Smooth muscle cell (in vitro differentiated cells): ENCODE measurements around the gene NES. TPM values are rescaled to one million over a fixed set of nuclear protein-coding genes. Genes with fewer than 3 reads are reported as not detected.

Experiments
- DNase-seq: peaks from one replicate; lab custom pipeline; 2025; ENCODE audit not compliant: unreplicated experiment; lab: John Stamatoyannopoulos, UW
- H2AFZ ChIP-seq: fragments of 200-600 bp; sonication (generic); 2 replicates; pipeline ENCODE4 v1.6.0; 2016; ENCODE audit warnings: antibody characterized with exemption, low read depth, mild to moderate bottlenecking
- H3F3A ChIP-seq: fragments of 200-600 bp; sonication (generic); 2 replicates; pipeline ENCODE4 v1.6.0; 2017; ENCODE audit warnings: antibody characterized with exemption, low read depth
- H3K27ac ChIP-seq: fragments of 200-600 bp; sonication (generic); 2 replicates; pipeline ENCODE4 v1.5.1; 2016; ENCODE audit warnings: low read depth, mild to moderate bottlenecking
- H3K27me3 ChIP-seq: fragments of 200-600 bp; sonication (generic); 2 replicates; pipeline ENCODE4 v1.6.1; 2016; ENCODE audit warnings: low read depth, mild to moderate bottlenecking
- H3K36me3 ChIP-seq: fragments of 200-600 bp; sonication (generic); 2 replicates; pipeline ENCODE4 v1.5.1; 2016; ENCODE audit warnings: low read depth
- H3K4me1 ChIP-seq: fragments of 200-600 bp; sonication (generic); 2 replicates; pipeline ENCODE4 v1.5.1; 2016; ENCODE audit warnings: low read depth
- H3K4me2 ChIP-seq: fragments of 200-600 bp; sonication (generic); 2 replicates; pipeline ENCODE4 v1.6.0; 2016; ENCODE audit warnings: mild to moderate bottlenecking
- H3K4me3 ChIP-seq: fragments of 200-600 bp; sonication (generic); 2 replicates; pipeline ENCODE4 v1.5.1; 2016; ENCODE audit warnings: mild to moderate bottlenecking
- H3K79me2 ChIP-seq: fragments of 200-600 bp; sonication (generic); 2 replicates; pipeline ENCODE4 v1.6.0; 2016; ENCODE audit warnings: low read depth, mild to moderate bottlenecking
- H3K9ac ChIP-seq: fragments of 200-600 bp; sonication (generic); 2 replicates; pipeline ENCODE4 v1.6.0; 2016; ENCODE audit warnings: low read depth
- H3K9me3 ChIP-seq: fragments of 200-600 bp; sonication (generic); replicated peaks from 2 replicates; pipeline ENCODE4 v1.5.1; 2016; ENCODE audit warnings: low read depth
- H4K20me1 ChIP-seq: fragments of 200-600 bp; sonication (generic); 2 replicates; pipeline ENCODE4 v1.6.0; 2016; ENCODE audit warnings: low read depth
- CTCF ChIP-seq: fragments of 200-600 bp; sonication (generic); IDR thresholded peaks from 2 replicates; pipeline ENCODE4 v1.5.1; 2017; ENCODE audit warnings: borderline replicate concordance, mild to moderate bottlenecking, antibody characterized with exemption; ENCODE audit not compliant: insufficient read depth, poor library complexity, severe bottlenecking
- WGBS: methylation state at CpG from one replicate; pipeline ENCODE4 v1.1.7; 2016; ENCODE audit warnings: low lambda C conversion rate; 5-methylcytosine and 5-hydroxymethylcytosine counted together
- polyA plus RNA-seq: library from polyadenylated mRNA; unstranded; fragments of >200 nt; fragmentation: Nextera tagmentation; extraction: Ambion mirVana; gene quantifications from 2 replicates; pipeline ENCODE4 v1.2.1, GENCODE V29; 2016
- total RNA-seq: library from RNA; depleted of rRNA; stranded (reverse); fragments of >200 nt; gene quantifications from 2 replicates; pipeline ENCODE4 v1.2.3, GENCODE V29; 2014

The NES gene
- total and polyA plus RNA-seq, 2 experiments from 2014 or later, result 11.3 to 28.5 TPM

- H3K27me3 ChIP-seq, result no peaks in the 10 kb centered on the region
- no peak overlapping the region for H3K4me2 ChIP-seq
- no peak overlapping the region for H3K4me3 ChIP-seq
- H2AFZ ChIP-seq, result no peak overlapping the region
- peaks cover 6% of the 10 kb centered on the region for H3F3A ChIP-seq
- H3K79me2 ChIP-seq, result peaks cover 31% of the 10 kb centered on the region
- H4K20me1 ChIP-seq, result peaks cover 47% of the 10 kb centered on the region
- H3K4me1 ChIP-seq, result peaks cover 14% of the 10 kb centered on the region
- no peaks in the 10 kb centered on the region for H3K9me3 ChIP-seq
- no peak overlapping the region for H3K9ac ChIP-seq
- WGBS, result 84% methylated on average over 4 of the region's 4 CpGs
- H3K27ac ChIP-seq, result no peak overlapping the region
- no peaks in the 10 kb centered on the region for H3K36me3 ChIP-seq
- DNase-seq, result no peak
- no peak for TF ChIP-seq CTCF
Measured at GRCh38 chr1:156721535-156721934, 44.3 kb upstream of the NES start.

GRCh38 chr1:156721131-156721530 lies 43.9 kb upstream of the NES start:
- Histone ChIP-seq H3K27ac (no peak overlapping the region), H4K20me1 (peaks cover 43% of the 10 kb centered on the region), H3K9me3 (no peaks in the 10 kb centered on the region), H3K4me3 (no peak overlapping the region), H3K4me1 (peaks cover 10% of the 10 kb centered on the region), H3K36me3 (no peaks in the 10 kb centered on the region), H3K4me2 (no peak overlapping the region), H3K27me3 (no peaks in the 10 kb centered on the region), H3K79me2 (peaks cover 27% of the 10 kb centered on the region), H2AFZ (no peak overlapping the region), H3F3A (peaks cover 2% of the 10 kb centered on the region), H3K9ac (no peak overlapping the region)
- WGBS, result 54% methylated on average over 2 of the region's 2 CpGs
- no peak for TF ChIP-seq CTCF
- DNase-seq, result no peak

GRCh38 chr1:156717351-156717750 lies 40.1 kb upstream of the NES start:
- Histone ChIP-seq H3K27ac (no peak overlapping the region), H3K4me2 (no peak overlapping the region), H4K20me1 (peaks cover 7% of the 10 kb centered on the region), H2AFZ (no peak overlapping the region), H3F3A (no peaks in the 10 kb centered on the region), H3K79me2 (no peaks in the 10 kb centered on the region), H3K27me3 (no peaks in the 10 kb centered on the region), H3K36me3 (no peaks in the 10 kb centered on the region), H3K9me3 (no peaks in the 10 kb centered on the region), H3K4me1 (no peaks in the 10 kb centered on the region), H3K9ac (no peak overlapping the region), H3K4me3 (no peak overlapping the region)
- TF ChIP-seq CTCF, result no peak
- 97% methylated on average over 4 of the region's 4 CpGs for WGBS
- no peak for DNase-seq

- Histone ChIP-seq H2AFZ (no peak overlapping the region), H3K4me3 (no peak overlapping the region), H3K9ac (no peak overlapping the region), H3F3A (peaks cover 5% of the 10 kb centered on the region), H3K27ac (no peak overlapping the region), H3K4me1 (peaks cover 17% of the 10 kb centered on the region), H3K9me3 (no peaks in the 10 kb centered on the region), H3K36me3 (no peaks in the 10 kb centered on the region), H4K20me1 (no peaks in the 10 kb centered on the region), H3K4me2 (no peak overlapping the region), H3K79me2 (no peaks in the 10 kb centered on the region), H3K27me3 (no peaks in the 10 kb centered on the region)
- no peak for DNase-seq
- WGBS, result 93% methylated on average over 3 of the region's 3 CpGs
- no peak for TF ChIP-seq CTCF
Measured at GRCh38 chr1:156714830-156715229, 37.6 kb upstream of the NES start.
